BLaER1 treated with 17β-estradiol and CSF1 and Interleukin-3, amounts not matched to agents 10 nM and 100 nM (cell line): ENCODE data around the gene CARMIL1.

Experiments
- H3K27ac ChIP-seq, 11 experiments: shearing (Covaris generic); formaldehyde crosslinking; 2 replicates each; pipeline ENCODE4 v1.8.1; 2022
- H3K27me3 ChIP-seq, 11 experiments: shearing (Covaris generic); formaldehyde crosslinking; 2 replicates each; pipeline ENCODE4 v1.8.1; 2022
- H3K36me3 ChIP-seq, 11 experiments: shearing (Covaris generic); formaldehyde crosslinking; 2 replicates each; pipeline ENCODE4 v1.8.1; 2022
- H3K4me1 ChIP-seq, 10 experiments: shearing (Covaris generic); formaldehyde crosslinking; 2 replicates each; pipeline ENCODE4 v1.8.1; 2022
- H3K4me2 ChIP-seq, 11 experiments: shearing (Covaris generic); formaldehyde crosslinking; 2 replicates each; pipeline ENCODE4 v1.8.1; 2022
- H3K4me3 ChIP-seq, 10 experiments: shearing (Covaris generic); formaldehyde crosslinking; 2 replicates each; pipeline ENCODE4 v1.8.1; 2022
- H3K9ac ChIP-seq, 11 experiments: shearing (Covaris generic); formaldehyde crosslinking; 2 replicates each; pipeline ENCODE4 v1.8.1; 2022
- H3K9me3 ChIP-seq, 11 experiments: shearing (Covaris generic); formaldehyde crosslinking; replicated peaks in 1 of 11; 2 replicates each; pipeline ENCODE4 v1.8.1; 2022
- H4K20me1 ChIP-seq, 11 experiments: shearing (Covaris generic); formaldehyde crosslinking; 2 replicates each; pipeline ENCODE4 v1.8.1; 2022
- Cebpa-rat ChIP-seq, 11 experiments: shearing (Covaris generic); IDR thresholded peaks; 2 replicates each; pipeline ENCODE4 v1.8.1; 2022

The CARMIL1 gene

DNA sequence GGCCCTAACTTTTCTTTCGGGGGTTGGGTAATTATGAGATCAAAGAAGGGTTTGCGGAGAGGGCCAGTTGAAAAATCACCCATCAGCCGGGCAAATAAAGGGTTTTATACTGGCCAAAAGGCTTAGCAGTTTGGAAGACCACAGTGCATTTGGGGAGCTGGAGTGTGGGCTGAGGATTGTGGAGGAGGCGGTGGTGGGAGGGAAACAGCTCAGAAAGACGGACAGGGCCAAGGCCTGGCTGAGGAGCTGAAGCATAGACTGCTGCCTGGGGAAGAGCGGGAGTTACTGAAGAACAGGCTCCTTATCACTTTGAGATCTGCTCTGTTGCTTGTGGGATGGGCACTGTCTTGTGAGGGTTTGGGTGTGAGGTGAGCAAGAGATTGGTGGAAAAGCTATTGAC, 144.2 kb downstream of the CARMIL1 start:
- no peaks in the 10 kb centered on the region for H3K4me1 ChIP-seq
- peaks cover 7 to 21% (median 15%) of the 10 kb centered on the region in 11 experiments; a peak in 21 of 22 replicates for H3K9me3 ChIP-seq
- H3K4me2 ChIP-seq, result no peak overlapping the region
- H3K27ac ChIP-seq, result no peak overlapping the region
- H3K9ac ChIP-seq, result no peak overlapping the region
- H3K4me3 ChIP-seq, result no peak overlapping the region
- 0 out of 22 replicates have a peak, but pooled peaks cover 0 to 6% (median 0%) of the 10 kb centered on the region in 11 experiments for H4K20me1 ChIP-seq
- H3K27me3 ChIP-seq, result no peaks in the 10 kb centered on the region
- TF ChIP-seq Cebpa-rat (IDR thresholded peaks at IDR 0.05), result no peak
- peaks cover 0 to 18% (median 0%) of the 10 kb centered on the region in 11 experiments; a peak in 3 of 22 replicates for H3K36me3 ChIP-seq

DNA sequence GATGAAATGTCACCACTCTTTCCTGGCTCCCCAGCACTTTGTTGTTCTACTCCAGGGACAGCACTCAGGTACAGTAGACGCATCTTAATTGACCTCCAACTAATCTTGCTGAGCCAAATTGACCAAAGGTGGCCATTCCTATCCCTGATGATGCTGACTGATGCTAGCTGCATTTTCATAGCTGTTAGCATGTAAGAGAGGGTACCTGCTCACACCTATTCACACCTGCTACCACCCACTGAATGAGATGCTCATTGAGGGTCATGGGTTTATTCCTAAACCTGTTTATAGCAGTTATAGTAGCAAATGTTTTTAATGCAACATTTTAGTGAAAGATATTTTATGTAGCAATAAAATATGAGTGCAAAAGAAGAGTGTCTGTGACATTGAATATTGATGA, 145.1 kb downstream of the CARMIL1 start:
- Histone ChIP-seq H3K4me2 (no peak overlapping the region), H3K9me3 (peaks cover 7 to 16% (median 12%) of the 10 kb centered on the region in 11 experiments; a peak in 21 of 22 replicates), H3K9ac (no peak overlapping the region), H3K4me1 (no peaks in the 10 kb centered on the region), H3K4me3 (no peak overlapping the region), H3K27ac (no peak overlapping the region), H3K27me3 (no peaks in the 10 kb centered on the region), H4K20me1 (peaks cover 0 to 6% (median 0%) of the 10 kb centered on the region in 11 experiments; a peak in 1 of 22 replicates), H3K36me3 (peaks cover 0 to 19% (median 0%) of the 10 kb centered on the region in 11 experiments; a peak in 3 of 22 replicates)
- TF ChIP-seq Cebpa-rat (IDR thresholded peaks at IDR 0.05), result no peak

DNA sequence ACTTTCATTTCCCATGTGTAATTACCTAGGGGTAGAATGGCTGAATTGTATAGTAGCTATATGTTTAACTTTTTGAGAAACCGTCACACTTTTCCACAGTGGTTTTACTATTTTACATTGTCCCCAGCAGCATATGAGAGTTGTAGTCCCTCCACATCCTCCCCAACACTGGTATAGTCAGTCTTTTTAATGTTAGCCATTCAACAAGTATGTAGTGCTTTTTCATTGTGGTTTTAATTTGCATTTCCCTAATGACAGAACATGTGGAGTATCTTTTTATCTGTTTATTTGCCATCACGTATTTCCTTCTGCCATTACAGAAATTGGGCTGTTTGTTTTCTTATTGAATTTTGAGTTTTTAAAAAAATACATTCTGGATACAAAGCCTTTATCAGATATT, 148.4 kb downstream of the CARMIL1 start:
- Histone ChIP-seq H3K4me2 (no peak overlapping the region), H3K27ac (no peak overlapping the region), H3K9me3 (no peaks in the 10 kb centered on the region), H3K36me3 (peaks cover 0 to 6% (median 0%) of the 10 kb centered on the region in 11 experiments; a peak in 1 of 22 replicates), H4K20me1 (peaks cover 0 to 6% (median 0%) of the 10 kb centered on the region in 11 experiments; a peak in 1 of 22 replicates), H3K9ac (no peak overlapping the region), H3K4me1 (peaks cover 0 to 11% (median 0%) of the 10 kb centered on the region in 10 experiments; a peak in 4 of 20 replicates), H3K4me3 (no peak overlapping the region), H3K27me3 (no peaks in the 10 kb centered on the region)
- TF ChIP-seq Cebpa-rat (IDR thresholded peaks at IDR 0.05), result no peak

DNA sequence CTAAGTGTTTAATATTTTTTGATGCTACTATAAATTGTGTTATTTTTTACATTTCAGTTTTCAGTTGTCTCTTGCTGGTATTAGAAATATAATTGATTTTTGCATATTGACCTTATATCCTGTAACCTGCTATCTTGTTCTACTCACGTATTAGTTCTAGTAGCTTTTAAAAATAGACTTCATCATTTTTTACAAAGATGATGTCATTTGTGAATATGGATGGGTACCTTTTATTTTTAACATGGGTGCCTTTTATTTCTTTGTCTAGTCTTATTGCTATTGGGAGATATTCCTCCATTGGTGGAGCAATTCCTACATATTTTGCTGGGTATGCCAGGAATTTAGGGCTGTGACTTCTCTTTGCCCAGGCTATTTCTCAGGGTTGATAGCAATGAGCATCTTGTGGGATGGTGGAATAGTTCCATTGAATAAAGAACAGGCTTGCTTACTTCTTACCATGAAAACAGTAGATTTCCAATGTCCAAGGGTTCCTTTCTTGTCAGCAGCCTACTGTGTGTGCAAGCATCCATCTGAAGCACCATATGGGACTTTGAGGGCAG, 149.7 kb downstream of the CARMIL1 start:
- Histone ChIP-seq H3K4me2 (no peak overlapping the region), H3K27ac (no peak overlapping the region)

DNA sequence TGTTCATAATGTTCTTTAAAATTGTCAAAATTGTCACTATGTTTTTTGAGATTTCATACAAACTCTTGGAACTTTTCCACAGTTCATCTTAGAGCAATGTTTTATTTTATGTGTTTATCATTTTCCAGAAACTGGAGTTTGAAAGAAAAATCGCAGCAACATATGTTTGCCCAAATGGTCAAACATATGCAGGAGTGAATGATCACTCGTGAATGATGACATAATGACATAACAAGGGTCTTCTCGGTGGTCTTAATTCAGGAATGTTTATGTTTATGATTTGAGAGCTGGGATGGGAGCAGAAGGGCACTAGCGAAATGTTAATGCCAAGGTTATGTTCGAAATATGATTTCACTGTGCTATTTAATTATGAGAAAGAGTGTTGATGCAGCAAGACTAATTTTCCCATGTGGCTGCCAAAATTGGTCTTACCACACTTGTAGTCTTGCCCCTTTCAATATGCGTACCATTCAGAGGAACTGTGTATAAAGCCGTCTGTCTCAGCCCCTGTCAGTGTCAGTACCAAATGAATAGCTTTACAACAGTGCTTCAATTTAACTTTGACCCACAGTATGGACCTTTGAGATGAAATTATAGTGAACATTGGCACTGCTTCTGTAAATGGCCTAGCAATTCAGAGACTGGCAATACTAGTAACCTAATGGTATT, 152.3 kb downstream of the CARMIL1 start:
- Histone ChIP-seq H3K4me2 (peak overlapping the region in 2 of 11 experiments; percentile 4 to 50; a peak in 3 of 22 replicates), H3K4me3 (no peak overlapping the region), H3K9ac (no peak overlapping the region), H4K20me1 (peaks cover 0 to 12% (median 0%) of the 10 kb centered on the region in 11 experiments; a peak in 3 of 22 replicates), H3K9me3 (no peaks in the 10 kb centered on the region), H3K36me3 (peaks cover 0 to 14% (median 0%) of the 10 kb centered on the region in 11 experiments; a peak in 3 of 22 replicates), H3K4me1 (peaks cover 0 to 29% (median 0%) of the 10 kb centered on the region in 10 experiments; a peak in 4 of 20 replicates), H3K27me3 (no peaks in the 10 kb centered on the region), H3K27ac (no peak overlapping the region)
- TF ChIP-seq Cebpa-rat (IDR thresholded peaks at IDR 0.05), result no peak

More for the DNA sequence above, 149.7 kb downstream of the CARMIL1 start:
- Histone ChIP-seq H3K4me3 (no peak overlapping the region), H3K36me3 (peaks cover 0 to 10% (median 0%) of the 10 kb centered on the region in 11 experiments; a peak in 3 of 22 replicates), H3K9me3 (no peaks in the 10 kb centered on the region), H3K27me3 (no peaks in the 10 kb centered on the region), H3K9ac (no peak overlapping the region), H3K4me1 (peaks cover 0 to 12% (median 0%) of the 10 kb centered on the region in 10 experiments; a peak in 4 of 20 replicates), H4K20me1 (peaks cover 0 to 6% (median 0%) of the 10 kb centered on the region in 11 experiments; a peak in 3 of 22 replicates)
- TF ChIP-seq Cebpa-rat (IDR thresholded peaks at IDR 0.05), result no peak

DNA sequence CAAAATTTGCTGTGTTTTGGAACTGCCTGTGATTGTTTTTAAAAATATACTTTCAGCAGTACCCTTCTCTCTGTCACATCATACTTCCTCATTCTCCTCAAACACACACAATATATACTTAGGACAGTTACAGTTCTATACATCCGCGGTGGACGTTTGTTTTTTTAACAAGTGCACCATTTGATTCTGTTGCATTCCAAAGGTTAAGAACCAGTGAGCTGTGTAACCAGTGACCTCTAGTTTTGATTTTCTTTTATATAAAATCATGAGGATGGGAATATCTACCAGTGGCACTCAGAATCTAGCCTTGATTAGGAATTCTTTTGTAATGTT, 152.8 kb downstream of the CARMIL1 start:
- Histone ChIP-seq H3K27ac (no peak overlapping the region), H3K4me1 (peaks cover 0 to 33% (median 0%) of the 10 kb centered on the region in 10 experiments; a peak in 4 of 20 replicates), H3K27me3 (no peaks in the 10 kb centered on the region), H3K4me3 (no peak overlapping the region), H4K20me1 (peaks cover 0 to 17% (median 0%) of the 10 kb centered on the region in 11 experiments; a peak in 3 of 22 replicates), H3K9me3 (no peaks in the 10 kb centered on the region), H3K36me3 (peaks cover 0 to 19% (median 0%) of the 10 kb centered on the region in 11 experiments; a peak in 3 of 22 replicates), H3K4me2 (peak overlapping the region in 2 of 11 experiments; percentile 4 to 50; a peak in 3 of 22 replicates), H3K9ac (no peak overlapping the region)
- TF ChIP-seq Cebpa-rat (IDR thresholded peaks at IDR 0.05), result no peak

DNA sequence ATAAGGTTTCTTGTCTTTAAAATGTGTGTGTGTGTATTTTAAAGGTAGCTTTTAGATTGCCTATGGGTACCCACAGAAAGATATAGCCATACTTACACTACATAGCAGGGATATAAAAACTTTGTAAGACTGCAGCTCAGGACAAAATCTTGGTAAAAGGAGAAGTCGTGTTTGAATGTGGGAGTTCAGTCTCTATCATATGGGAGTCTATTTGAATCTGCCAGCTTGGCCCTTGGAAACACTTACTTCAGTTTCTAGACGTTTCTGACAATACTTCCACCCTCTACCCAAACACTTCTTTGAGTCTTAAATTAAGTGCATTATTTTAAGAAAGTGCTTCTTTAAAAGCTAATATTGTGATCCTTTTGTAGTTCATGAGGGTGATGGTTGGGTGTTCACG, 155.7 kb downstream of the CARMIL1 start:
- H3K27ac ChIP-seq, result no peak overlapping the region
- H3K4me2 ChIP-seq, result peak overlapping the region in 2 of 11 experiments; percentile 26 to 44; a peak in 1 of 22 replicates
- H3K9ac ChIP-seq, result no peak overlapping the region
- H3K9me3 ChIP-seq, result no peaks in the 10 kb centered on the region
- H3K4me3 ChIP-seq, result no peak overlapping the region
- peaks cover 0 to 33% (median 0%) of the 10 kb centered on the region in 10 experiments; a peak in 4 of 20 replicates for H3K4me1 ChIP-seq
- no peaks in the 10 kb centered on the region for H3K27me3 ChIP-seq
- peaks cover 0 to 28% (median 0%) of the 10 kb centered on the region in 11 experiments; a peak in 3 of 22 replicates for H4K20me1 ChIP-seq
- TF ChIP-seq Cebpa-rat (IDR thresholded peaks at IDR 0.05), result no peak
- peaks cover 0 to 15% (median 0%) of the 10 kb centered on the region in 11 experiments; a peak in 3 of 22 replicates for H3K36me3 ChIP-seq

DNA sequence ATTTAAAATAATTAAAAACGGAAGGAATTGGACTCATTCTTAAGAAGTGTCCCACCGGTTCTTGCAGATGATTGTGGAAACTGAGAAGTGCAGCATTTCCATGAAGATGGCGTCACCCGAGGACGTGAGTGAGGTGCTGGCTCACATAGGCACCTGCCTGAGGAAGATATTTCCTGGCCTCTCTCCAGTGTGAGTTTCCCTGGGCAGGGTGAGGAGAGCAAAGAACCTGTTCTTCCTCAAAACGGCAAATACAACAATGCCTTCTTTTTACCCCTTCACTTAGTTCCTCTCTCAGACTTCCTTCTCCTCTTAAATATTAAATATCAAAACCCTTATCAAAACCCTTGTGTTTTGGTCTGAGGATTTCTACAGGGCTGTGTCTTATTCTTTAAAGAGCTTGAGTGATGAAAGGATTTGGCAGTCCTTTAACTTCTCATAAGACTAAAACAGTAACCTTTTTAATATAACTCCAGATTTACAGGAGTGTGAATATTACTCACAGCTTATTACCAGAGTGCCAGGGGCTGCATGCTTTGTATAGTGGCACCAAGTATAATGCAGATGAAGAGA, 156.3 kb downstream of the CARMIL1 start:
- H3K4me2 ChIP-seq, result peak overlapping the region in 2 of 11 experiments; percentile 26 to 44; a peak in 4 of 22 replicates
- peaks cover 0 to 30% (median 0%) of the 10 kb centered on the region in 11 experiments; a peak in 3 of 22 replicates for H4K20me1 ChIP-seq
- H3K27ac ChIP-seq, result no peak overlapping the region
- H3K27me3 ChIP-seq, result no peaks in the 10 kb centered on the region
- H3K4me1 ChIP-seq, result peaks cover 0 to 33% (median 0%) of the 10 kb centered on the region in 10 experiments; a peak in 4 of 20 replicates
- H3K9me3 ChIP-seq, result no peaks in the 10 kb centered on the region
- H3K9ac ChIP-seq, result no peak overlapping the region
- no peak overlapping the region for H3K4me3 ChIP-seq
- TF ChIP-seq Cebpa-rat (IDR thresholded peaks at IDR 0.05), result no peak
- peaks cover 0 to 19% (median 0%) of the 10 kb centered on the region in 11 experiments; a peak in 3 of 22 replicates for H3K36me3 ChIP-seq
